Hepatocyte (in vitro differentiated cells): ENCODE data around the gene FAM174C.

Experiments
- EZH2phosphoT487 ChIP-seq: fragments of 200-600 bp; sonication (generic); IDR thresholded peaks from one replicate; pipeline ENCODE4 v1.6.1; 2018; ENCODE audit warnings: antibody characterized with exemption, mild to moderate bottlenecking, low read depth, moderate library complexity; ENCODE audit not compliant: unreplicated experiment, severe bottlenecking
- TF ChIP-seq, protein P1 (sequence below): fragments of 200-600 bp; sonication (generic); IDR thresholded peaks from 2 replicates; pipeline ENCODE4 v1.5.1; 2016; ENCODE audit warnings: antibody characterized with exemption, mild to moderate bottlenecking; ENCODE audit not compliant: poor library complexity

DNA sequence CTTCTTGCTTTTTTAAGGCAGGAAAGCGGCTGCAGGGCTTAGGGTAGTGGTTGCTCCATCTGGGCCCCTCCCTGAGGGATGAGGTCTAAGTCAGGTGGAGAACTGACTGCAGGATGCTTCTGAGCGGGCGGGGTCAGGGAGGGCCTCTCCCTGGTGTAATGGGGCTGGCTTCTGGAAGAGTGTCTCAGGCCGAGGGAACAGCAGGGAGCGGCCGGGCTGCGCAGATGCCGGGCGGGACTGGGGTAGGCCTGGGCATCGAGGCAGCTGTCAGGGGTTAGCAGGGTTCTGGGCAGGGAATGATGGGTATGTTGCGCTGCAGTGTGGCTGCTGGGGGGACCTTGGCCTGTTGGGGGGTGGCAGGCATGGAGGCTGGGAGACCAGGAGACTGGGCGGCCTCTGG is 2.7 kb downstream of the FAM174C start:
- TF ChIP-seq, protein P1, sequence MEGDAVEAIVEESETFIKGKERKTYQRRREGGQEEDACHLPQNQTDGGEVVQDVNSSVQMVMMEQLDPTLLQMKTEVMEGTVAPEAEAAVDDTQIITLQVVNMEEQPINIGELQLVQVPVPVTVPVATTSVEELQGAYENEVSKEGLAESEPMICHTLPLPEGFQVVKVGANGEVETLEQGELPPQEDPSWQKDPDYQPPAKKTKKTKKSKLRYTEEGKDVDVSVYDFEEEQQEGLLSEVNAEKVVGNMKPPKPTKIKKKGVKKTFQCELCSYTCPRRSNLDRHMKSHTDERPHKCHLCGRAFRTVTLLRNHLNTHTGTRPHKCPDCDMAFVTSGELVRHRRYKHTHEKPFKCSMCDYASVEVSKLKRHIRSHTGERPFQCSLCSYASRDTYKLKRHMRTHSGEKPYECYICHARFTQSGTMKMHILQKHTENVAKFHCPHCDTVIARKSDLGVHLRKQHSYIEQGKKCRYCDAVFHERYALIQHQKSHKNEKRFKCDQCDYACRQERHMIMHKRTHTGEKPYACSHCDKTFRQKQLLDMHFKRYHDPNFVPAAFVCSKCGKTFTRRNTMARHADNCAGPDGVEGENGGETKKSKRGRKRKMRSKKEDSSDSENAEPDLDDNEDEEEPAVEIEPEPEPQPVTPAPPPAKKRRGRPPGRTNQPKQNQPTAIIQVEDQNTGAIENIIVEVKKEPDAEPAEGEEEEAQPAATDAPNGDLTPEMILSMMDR: no peak
- TF ChIP-seq EZH2phosphoT487: no peak
